Brain microvascular endothelial cell (primary cell): Measurements from ENCODE around the gene IQCC.

ENCODE experiments used
- DNase-seq: peaks from one replicate; pipeline ENCODE4 v3.0.0-alpha.2; 2020
- H3K27ac ChIP-seq: fragments of 250-450 bp; sonication (Bioruptor Pico); 2 replicates; pipeline ENCODE4 v1.5.1; 2020; ENCODE audit warnings: mild to moderate bottlenecking, moderate library complexity
- H3K27me3 ChIP-seq: fragments of 250-450 bp; sonication (Bioruptor Pico); replicated peaks from 2 replicates; pipeline ENCODE4 v1.5.1; 2020; ENCODE audit warnings: mild to moderate bottlenecking
- H3K36me3 ChIP-seq: fragments of 250-450 bp; sonication (Bioruptor Pico); replicated peaks from 2 replicates; pipeline ENCODE4 v1.5.1; 2020; ENCODE audit warnings: mild to moderate bottlenecking
- H3K4me3 ChIP-seq: 2 replicates; pipeline ENCODE4 v1.5.1; 2011; ENCODE audit warnings: low read depth, mild to moderate bottlenecking, control low read depth, low read length, moderate library complexity
- in situ Hi-C: cut with HindIII; loops from 2 replicates; pipeline ENCODE4 v1.10.0; 2017; ENCODE audit warnings: low sequenced_read_pairs, low pct_ligation_motif_present
- TF ChIP-seq, protein P1 (sequence below): IDR thresholded peaks from 2 replicates; pipeline ENCODE4 v1.5.1; 2011; ENCODE audit warnings: low read depth, mild to moderate bottlenecking, moderate library complexity, low read length, control low read depth, inconsistent platforms; ENCODE audit errors: missing control alignments

IQCC gene

DNA sequence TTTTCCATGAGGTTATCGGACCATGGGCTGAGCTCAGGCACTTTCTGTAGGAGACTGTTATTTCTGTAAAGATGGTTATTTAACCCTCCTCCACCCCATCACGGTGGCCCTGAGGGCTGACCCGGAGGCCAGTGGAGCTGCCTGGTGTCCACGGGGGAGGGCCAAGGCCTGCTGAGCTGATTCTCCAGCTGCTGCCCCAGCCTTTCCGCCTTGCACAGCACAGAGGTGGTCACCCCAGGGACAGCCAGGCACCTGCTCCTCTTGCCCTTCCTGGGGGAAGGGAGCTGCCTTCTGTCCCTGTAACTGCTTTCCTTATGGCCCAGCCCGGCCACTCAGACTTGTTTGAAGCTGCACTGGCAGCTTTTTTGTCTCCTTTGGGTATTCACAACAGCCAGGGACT, 7.6 kb upstream of the IQCC start:
- Histone ChIP-seq H3K27me3 (no peaks in the 10 kb centered on the region), H3K36me3 (peaks cover 49% of the 10 kb centered on the region), H3K27ac (no peak overlapping the region), H3K4me3 (no peak overlapping the region)
- in situ Hi-C loops: no loop called here
- no peak for DNase-seq
- TF ChIP-seq, protein P1, sequence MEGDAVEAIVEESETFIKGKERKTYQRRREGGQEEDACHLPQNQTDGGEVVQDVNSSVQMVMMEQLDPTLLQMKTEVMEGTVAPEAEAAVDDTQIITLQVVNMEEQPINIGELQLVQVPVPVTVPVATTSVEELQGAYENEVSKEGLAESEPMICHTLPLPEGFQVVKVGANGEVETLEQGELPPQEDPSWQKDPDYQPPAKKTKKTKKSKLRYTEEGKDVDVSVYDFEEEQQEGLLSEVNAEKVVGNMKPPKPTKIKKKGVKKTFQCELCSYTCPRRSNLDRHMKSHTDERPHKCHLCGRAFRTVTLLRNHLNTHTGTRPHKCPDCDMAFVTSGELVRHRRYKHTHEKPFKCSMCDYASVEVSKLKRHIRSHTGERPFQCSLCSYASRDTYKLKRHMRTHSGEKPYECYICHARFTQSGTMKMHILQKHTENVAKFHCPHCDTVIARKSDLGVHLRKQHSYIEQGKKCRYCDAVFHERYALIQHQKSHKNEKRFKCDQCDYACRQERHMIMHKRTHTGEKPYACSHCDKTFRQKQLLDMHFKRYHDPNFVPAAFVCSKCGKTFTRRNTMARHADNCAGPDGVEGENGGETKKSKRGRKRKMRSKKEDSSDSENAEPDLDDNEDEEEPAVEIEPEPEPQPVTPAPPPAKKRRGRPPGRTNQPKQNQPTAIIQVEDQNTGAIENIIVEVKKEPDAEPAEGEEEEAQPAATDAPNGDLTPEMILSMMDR: no peak

DNA sequence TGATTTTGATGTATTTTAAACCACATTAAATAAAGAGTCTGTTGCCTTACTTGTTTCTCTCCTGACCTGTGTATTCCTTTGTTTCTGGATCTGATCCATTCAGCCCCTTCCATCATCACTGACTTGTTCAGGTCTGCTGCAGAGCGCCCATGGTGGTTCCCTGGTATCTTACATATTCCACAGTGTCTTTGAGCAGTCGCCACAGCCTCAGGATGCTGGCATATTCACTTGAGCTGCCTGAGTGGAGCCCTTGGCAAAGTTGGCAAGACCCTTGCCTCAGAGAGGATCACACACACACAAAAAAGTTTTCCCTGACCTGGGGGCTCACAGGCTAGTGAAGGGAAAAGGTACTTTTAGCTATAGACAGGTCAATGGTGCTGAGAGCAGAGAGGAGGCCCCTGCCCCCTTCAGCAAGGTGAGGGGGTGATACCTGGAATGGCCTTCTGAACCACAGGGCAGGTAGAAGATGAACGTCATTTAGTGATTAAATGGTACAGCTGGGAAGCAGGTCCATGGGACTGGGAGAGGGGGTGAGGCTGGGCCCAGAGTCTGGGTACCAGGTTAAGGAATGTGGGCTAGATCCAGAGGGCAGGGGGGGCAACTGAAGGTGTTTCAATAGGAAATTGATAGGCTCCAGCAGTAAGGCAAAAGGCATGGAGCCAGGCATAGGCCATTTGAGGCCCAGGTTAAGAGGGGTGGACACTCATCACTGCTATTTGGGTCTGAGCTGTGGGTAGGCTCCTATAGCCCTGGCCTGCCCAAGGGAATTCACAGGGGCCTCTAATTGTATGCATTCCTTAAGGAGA, 7.0 kb upstream of the IQCC start:
- Histone ChIP-seq H3K36me3 (peaks cover 43% of the 10 kb centered on the region), H3K27ac (no peak overlapping the region), H3K4me3 (no peak overlapping the region), H3K27me3 (no peaks in the 10 kb centered on the region)
- in situ Hi-C loops: no loop called here
- TF ChIP-seq, protein P1: no peak
- no peak for DNase-seq

DNA sequence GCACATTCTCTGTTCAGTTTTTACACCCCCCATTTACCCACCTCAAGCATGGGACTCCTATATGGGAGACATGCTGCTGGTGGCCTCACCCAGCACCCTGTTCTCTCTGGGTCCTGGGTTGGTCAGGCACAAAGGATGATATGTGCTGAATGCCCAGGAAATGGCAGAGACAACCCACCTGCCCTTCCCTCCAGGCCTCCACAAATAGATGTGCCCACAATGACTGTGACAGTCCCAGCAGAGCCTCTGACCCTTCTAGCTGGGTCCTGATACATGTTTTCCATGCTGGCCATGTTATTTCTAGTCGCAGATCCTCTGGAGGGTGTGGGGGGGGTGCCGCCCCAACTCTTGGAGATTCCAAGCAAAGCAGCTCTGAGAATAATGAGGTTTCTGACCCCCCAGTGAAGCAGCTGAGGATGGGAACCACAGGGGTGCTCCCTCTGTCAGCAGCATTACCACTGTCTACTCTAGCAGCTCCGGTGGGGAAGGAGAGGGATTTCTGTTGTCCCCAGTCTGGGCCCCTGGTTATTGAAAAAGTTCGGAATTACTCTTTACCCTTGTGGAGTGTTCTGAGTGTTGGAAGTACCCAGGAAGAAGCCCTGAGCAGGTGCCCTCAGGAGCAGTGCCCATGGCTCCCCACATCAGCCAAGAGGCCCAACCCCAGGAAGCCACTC, 6.3 kb upstream of the IQCC start:
- no peak overlapping the region for H3K27ac ChIP-seq
- in situ Hi-C loops: no loop called here
- H3K4me3 ChIP-seq: no peak overlapping the region
- TF ChIP-seq, protein P1: no peak
- no peak for DNase-seq
- H3K27me3 ChIP-seq: no peaks in the 10 kb centered on the region
- peaks cover 37% of the 10 kb centered on the region for H3K36me3 ChIP-seq

DNA sequence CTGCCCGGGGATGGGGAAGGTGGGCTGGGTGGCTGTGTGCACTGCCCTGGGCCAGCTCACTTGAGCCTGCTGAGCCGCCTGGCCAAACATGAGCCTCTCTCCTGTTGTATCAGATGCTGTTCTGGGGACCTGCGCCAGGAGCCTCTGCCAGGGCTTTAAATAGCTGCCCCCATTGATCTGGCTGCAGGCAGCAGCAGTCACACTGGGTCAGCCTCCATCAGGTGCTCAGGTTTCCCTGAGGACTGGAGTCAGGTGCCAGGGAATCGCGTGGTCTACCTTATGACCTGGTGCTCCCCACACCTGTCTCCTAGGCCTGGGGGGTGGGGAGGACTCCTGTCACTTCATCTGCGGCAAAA, 5.8 kb upstream of the IQCC start:
- in situ Hi-C loops: no loop called here
- TF ChIP-seq, protein P1: no peak
- no peak for DNase-seq
- H3K4me3 ChIP-seq: peak overlapping the region; percentile 72
- peaks cover 32% of the 10 kb centered on the region for H3K36me3 ChIP-seq
- H3K27ac ChIP-seq: peak overlapping the region; percentile 86
- H3K27me3 ChIP-seq: no peaks in the 10 kb centered on the region

DNA sequence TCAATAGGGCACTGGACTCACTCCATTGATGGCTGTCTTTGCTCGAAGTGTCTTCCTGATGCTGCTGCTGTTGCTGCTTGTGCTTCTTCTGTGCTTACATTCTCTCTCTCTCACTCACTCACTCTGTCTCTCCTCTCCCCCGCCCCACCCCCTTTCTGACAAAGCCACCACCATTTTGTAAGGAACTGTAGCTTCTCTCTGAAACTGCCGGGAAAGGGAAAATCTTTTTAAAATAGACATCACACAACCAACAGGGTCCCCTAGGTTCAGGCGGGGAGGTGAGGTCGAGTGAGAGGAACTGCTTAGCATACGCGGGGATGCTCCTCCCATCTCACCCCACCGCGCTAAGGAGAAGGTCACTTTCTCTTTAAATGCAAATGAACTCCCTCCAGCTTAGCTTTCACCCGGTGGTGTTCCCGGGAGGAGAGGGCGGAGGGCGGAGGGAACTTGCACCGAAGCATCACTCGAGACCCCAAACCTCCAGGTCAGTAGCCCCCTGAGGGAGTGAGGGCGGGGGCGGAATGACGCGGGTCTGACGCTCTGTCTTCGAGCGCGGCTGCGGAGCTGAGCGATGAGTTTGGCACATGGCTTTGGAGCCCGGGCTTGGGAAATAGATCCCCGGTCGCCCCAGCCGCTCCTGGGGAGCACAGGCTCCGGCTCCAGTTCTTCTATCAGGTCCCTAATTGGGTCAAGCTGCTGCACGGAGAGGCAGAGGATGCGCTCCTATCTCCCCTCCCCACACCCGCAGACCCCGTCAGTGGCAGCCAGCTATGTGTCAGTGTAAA, 5.1 kb upstream of the IQCC start, which contains the start of gene CCDC28B:
TSS of gene CCDC28B (plus strand) at position 370 of the 785 bp plus-strand sequence. CDS start 1,341 bp downstream, outside the sequence.
- Histone ChIP-seq H3K4me3 (peak within 1 kb of the TSS; percentile 72), H3K36me3 (peaks cover 28% of the 10 kb centered on the region), H3K27ac (peak within 1 kb of the TSS; percentile 86), H3K27me3 (no peaks in the 10 kb centered on the region)
- TF ChIP-seq, protein P1: no peak
- in situ Hi-C loops: no loop called here
- DNase-seq: peak; percentile 68
